Muscle of arm (tissue), 14 donors: ENCODE measurements around the gene DBF4. TPM values are rescaled to one million over a fixed set of nuclear protein-coding genes. Genes with fewer than 3 reads are reported as not detected.
"Not testable (repeated sequence)": the region's sequence is repeated elsewhere in the genome, so short reads cannot be mapped to it uniquely, and the experiment has no call there.

Source experiments
- DNase-seq: peaks from one replicate; pipeline ENCODE4 v3.0.0-alpha.2; 2013
- long read RNA-seq, 11 donors: transcript quantifications; one replicate each; lab custom pipeline, GENCODE V29; 2026
- polyA plus RNA-seq, 12 donors: library from polyadenylated mRNA; unstranded; fragments of 120-200 nt; gene quantifications; one replicate each; pipeline ENCODE4 v1.2.1, GENCODE V29; 2013; ENCODE audit not compliant: insufficient read length in 12 of 12

The DBF4 gene
- polyA plus RNA-seq = 10 to 100 TPM in 10 of 12 donors, 1 to 10 TPM in 1, not detected in 1; 8.4 to 22.2 (median 13.2) TPM
- long read RNA-seq, donor 1, partial matches to known transcripts = 0 of 3 reads
- long read RNA-seq, donor 1, other reads (novel, unspliced or antisense) = 0 of 3 reads
- long read RNA-seq, donor 2, partial matches to known transcripts = 0 of 6 reads
- long read RNA-seq, donor 2, other reads (novel, unspliced or antisense) = 0 of 6 reads
- long read RNA-seq, donor 3, partial matches to known transcripts = 0 of 1 reads
- long read RNA-seq, donor 3, other reads (novel, unspliced or antisense) = 0 of 1 reads
- long read RNA-seq, donor 4 = 0 reads
- long read RNA-seq, donor 5, partial matches to known transcripts = 0 of 2 reads
- long read RNA-seq, donor 5, other reads (novel, unspliced or antisense) = 0 of 2 reads
- long read RNA-seq, donor 6, partial matches to known transcripts = 0 of 2 reads
- long read RNA-seq, donor 6, other reads (novel, unspliced or antisense) = 0 of 2 reads
- long read RNA-seq, donor 7, partial matches to known transcripts = 0 of 4 reads
- long read RNA-seq, donor 7, other reads (novel, unspliced or antisense) = 0 of 4 reads
- long read RNA-seq, donor 8, partial matches to known transcripts = 0 of 2 reads
- long read RNA-seq, donor 8, other reads (novel, unspliced or antisense) = 0 of 2 reads
- long read RNA-seq, donor 9, partial matches to known transcripts = 0 of 3 reads
- long read RNA-seq, donor 9, other reads (novel, unspliced or antisense) = 0 of 3 reads
- long read RNA-seq, donor 10, partial matches to known transcripts = 0 of 2 reads
- long read RNA-seq, donor 10, other reads (novel, unspliced or antisense) = 0 of 2 reads
- long read RNA-seq, donor 11, partial matches to known transcripts = 0 of 4 reads
- long read RNA-seq, donor 11, other reads (novel, unspliced or antisense) = 0 of 4 reads

GRCh38 chr7:87876040-87876868, at the start of gene DBF4, which contains the start of gene SLC25A40:
TSS of gene DBF4 (plus strand) at chr7:87876493. CDS start at chr7:87876733, 240 bp downstream.
TSS of gene SLC25A40 (minus strand) at chr7:87876360. CDS start at chr7:87858727, 17,633 bp downstream.
- DNase-seq = peak; percentile 93

DNA sequence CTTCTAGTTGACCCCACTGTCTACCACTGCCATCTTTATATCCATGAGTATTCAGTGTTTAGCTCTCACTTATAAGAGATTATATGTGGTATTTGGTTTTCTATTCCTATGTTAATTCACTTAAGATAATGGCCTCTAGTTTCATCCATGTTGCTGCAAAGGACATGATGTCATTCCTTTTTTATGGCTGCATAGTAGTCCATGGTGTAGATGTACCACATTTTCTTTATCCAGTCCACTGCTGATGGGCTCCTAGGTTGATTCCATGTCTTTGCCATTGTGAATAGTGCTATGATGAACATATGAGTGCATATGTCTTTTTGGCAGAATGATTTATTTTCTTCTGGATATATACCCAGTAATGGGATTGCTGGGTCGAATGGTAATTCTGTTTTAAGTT, 47.9 kb upstream of the DBF4 start:
- DNase-seq = not testable (repeated sequence)

DNA sequence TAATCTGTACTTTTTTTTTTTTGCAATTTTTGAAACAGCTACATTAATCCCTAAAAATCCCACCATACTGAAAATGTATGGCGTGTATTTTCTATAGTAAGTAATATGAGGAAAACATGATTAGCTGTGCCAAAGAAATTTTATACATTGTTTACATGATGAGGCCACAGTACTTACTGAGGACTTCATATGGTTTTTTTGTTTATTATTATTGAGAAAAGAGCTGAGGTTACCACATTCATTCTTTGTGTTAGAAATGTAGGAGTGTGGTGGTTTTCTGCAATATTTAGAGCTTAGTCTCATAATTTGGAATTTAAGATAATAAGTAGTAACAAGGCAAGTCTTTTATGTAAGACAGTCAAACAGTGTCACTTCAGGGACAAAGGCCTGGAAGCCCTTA, 45.2 kb upstream of the DBF4 start:
- DNase-seq = no peak

GRCh38 chr7:87833130-87833529, 43.2 kb upstream of the DBF4 start:
- DNase-seq = no peak

GRCh38 chr7:87837597-87837996, 38.7 kb upstream of the DBF4 start:
- no peak for DNase-seq

GRCh38 chr7:87850836-87851593, 25.3 kb upstream of the DBF4 start:
- DNase-seq = no peak

- no peak for DNase-seq
Measured at GRCh38 chr7:87852306-87852705, 24.0 kb upstream of the DBF4 start.

- no peak for DNase-seq
Measured at GRCh38 chr7:87853237-87853864, 22.9 kb upstream of the DBF4 start.

DNA sequence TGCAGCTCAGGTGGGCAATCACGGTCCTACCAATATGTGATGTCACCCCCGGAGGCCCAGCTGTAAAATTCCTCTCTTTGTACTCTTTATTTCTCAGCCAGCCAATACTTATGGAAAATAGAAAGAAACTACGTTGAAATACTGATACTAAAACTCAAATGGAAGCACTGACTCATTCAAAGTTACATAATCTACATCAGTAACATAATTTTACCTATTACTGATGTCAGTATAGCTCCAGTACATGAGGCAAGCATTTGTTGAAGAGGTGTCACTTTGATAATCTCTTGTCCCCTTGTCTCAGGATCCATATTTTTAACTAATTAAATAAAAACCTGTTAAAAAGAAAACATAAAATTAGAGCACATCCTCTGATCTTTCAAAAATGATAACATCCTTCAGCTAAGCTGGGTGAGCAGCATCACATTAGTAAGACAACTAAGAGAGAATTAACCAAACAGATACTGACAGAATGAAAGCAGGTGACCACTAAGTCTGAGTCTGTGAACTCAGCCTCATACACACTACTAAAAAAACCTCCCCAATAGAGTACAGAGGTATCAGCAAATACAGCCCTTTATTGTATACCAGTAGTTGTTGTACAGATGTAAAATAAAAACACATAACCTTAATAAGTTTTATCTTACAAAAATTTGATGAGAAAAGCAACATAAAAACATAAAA, 17.7 kb upstream of the DBF4 start:
- DNase-seq = no peak

GRCh38 chr7:87866089-87866488, 10.2 kb upstream of the DBF4 start:
- DNase-seq = no peak

DNA sequence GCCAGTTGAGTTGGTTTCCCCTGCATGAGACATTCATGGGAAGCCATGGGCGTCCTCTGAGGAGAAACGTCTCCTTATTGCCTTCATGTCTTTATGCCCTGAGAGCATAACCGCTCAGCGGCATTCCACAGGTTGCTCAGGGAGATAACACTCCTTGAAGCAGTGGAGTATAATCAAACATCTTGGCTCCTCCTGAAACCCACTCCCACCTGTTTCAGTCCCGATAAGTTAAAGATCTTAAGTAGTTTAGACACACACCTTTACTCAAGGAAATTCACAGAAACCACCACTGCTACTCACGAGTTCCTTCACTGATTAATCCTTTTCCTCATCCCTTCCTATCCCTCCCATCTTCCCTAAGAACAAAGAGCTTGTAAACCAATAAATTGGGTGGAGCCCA, 9.8 kb upstream of the DBF4 start:
- not testable (repeated sequence) for DNase-seq

DNA sequence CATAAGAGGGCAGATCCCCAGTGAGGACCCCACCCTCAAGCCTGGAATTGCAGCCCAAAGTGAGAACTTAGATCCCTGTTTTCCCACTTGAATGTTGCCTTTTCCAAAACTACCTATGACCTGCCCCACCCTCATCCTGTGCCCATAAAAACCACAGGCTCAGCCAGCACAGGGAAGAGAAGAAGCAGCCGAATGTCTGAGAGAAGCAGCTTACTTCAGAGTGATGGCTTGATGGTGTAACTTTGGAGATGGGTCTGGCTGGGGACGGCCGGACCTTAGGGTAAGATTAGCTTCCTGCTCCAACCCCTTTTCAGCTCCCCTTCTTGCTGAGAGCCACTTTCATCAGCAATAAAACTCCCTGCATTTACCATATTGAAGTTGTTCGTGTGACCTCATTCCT, 5.8 kb upstream of the DBF4 start:
- DNase-seq = no peak

GRCh38 chr7:87872346-87872745, 3.9 kb upstream of the DBF4 start:
- no peak for DNase-seq

GRCh38 chr7:87873328-87873727, 3.0 kb upstream of the DBF4 start:
- DNase-seq = not testable (repeated sequence)

- DNase-seq = no peak
Measured at GRCh38 chr7:87874066-87874465, 2.2 kb upstream of the DBF4 start.

DNA sequence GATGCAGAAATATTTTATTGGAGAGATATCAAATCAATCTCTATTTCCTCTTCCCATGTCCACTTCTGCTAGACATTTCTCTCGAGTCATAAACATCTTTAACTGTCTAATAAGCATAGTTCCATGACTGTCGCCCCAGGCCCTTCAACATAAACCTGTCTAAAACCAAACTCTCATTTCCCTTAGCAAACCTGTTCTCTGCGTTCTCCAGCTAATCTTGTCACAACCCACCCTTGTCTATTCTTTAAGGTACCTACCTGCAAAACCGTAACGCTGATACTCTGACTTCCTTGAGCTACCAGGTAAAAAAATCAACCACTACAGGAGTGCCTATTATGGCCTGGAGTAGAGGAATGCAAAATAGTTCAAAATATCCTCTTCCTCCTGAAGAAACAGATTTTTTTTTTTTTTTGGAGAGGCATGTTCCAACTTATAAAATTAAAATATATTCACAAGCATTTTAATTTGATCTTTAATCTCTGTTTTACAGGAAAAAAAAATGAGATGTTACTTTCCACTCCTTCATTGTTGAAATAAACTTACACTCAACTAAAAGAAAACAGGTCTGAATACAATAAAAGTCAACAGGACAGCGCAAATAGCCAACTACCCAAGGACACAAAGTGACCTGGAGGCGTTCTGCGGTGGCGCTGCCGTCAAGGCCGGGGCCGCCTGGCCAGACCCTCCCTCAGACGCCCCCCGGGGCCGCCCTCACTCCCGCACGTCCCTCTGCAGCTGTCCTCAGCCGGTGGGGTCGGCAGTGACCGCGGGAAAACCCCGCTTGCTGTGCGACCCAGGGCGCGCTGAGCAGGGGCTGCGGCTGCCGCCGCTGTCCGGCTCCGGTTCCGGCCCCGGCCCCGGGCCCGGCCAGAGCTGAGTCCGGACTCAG, 898 bp upstream of the DBF4 start:
- no peak for DNase-seq

DNA sequence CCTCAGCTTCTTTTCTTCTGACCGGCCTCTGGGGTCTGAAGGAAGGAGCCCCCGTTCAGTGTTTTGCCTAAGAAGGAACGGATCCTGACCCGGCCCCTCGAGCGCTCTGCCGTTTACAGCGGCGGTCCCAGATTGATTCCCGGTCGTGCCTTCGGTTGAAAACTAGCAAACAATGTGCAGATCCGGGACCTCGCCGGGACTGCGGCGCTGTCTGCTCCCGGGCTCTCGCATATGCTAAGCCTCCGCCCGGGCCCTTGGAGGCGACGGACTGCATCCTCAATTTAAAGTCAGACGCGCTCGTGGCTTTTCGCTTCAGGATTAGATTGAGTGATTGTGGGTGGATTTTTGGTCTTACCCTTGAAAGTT, 559 bp downstream of the DBF4 start:
- peak; percentile 65 for DNase-seq

DNA sequence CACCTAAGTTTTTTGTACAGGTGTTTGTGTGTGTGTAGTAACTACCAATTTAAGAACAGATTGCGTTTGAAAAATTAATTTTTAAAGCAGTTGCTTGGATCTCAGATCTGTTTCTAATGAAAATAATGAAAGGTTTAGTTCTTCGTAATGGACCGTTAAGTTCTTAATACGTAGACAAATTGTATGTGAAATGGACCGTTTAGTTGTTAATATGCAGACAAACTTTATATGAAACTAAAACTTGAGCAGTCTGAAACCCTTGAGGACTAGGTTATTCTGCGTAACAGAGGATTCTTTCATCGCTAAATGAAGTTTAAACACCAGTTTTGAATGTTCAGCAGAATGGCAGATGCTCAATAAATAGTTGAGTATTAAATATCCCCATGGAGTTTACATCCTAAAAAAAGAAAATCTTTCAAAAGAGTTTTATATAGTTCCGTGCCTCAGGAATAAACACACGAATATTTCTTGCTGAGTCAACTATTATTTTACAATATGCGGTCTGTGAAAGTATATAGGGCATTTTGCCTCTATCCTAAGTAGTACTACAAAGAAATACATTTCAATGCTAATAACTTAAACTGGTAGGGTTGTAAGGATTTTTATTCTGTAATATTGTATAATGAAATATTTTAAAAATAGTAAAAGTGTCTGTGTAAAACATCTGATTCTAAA, 1.2 kb downstream of the DBF4 start:
- no peak for DNase-seq
